Esophagus muscularis mucosa (tissue), 4 donors: Measurements from ENCODE around the gene NME3.

Source experiments
- EP300 ChIP-seq: sonication (generic); formaldehyde crosslinking; IDR thresholded peaks from one replicate; pipeline ENCODE4 v1.6.1; 2017; ENCODE audit warnings: antibody characterized with exemption
- POLR2A ChIP-seq: fragments of 450-650 bp; IDR thresholded peaks from one replicate; pipeline ENCODE4 v1.6.1; 2017; ENCODE audit warnings: antibody characterized with exemption, moderate library complexity, mild to moderate bottlenecking, low read depth
- POLR2AphosphoS5 ChIP-seq, 2 donors: sonication (generic); formaldehyde crosslinking; IDR thresholded peaks; one replicate each; pipeline ENCODE4 v1.6.1; 2017; ENCODE audit warnings: antibody characterized with exemption in 2 of 2
- TF ChIP-seq, protein P1 (sequence below), 3 experiments: fragments of 200-600 bp in 2 of 3; fragments of 450-650 bp in 1 of 3; sonication (generic) in 2 of 3; IDR thresholded peaks; one replicate each; pipeline ENCODE4 v1.5.1; 2017 to 2019; ENCODE audit warnings: antibody characterized with exemption in 3 of 3, mild to moderate bottlenecking in 2 of 3, moderate library complexity in 1 of 3

DNA sequence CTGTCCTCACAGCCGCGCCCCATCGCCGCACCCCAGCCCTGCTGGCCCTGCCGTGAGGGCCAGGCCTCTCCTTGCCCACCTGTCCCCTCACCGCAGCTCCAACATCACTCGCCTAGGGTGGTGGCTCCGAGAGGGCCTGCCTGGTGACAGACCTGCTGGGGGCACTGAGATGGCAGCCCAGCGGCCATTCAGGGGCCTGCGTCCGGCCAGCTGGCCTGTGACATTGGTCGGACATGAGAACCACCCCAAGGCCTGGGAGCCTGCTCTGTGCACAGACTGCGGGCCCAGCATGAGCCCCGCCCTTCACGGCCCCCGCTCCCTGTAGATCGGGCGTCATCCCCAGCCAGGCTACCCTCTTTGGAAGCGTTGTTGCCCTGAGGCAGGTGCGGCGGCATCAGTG is 11.8 kb downstream of the NME3 start:
- TF ChIP-seq, protein P1, sequence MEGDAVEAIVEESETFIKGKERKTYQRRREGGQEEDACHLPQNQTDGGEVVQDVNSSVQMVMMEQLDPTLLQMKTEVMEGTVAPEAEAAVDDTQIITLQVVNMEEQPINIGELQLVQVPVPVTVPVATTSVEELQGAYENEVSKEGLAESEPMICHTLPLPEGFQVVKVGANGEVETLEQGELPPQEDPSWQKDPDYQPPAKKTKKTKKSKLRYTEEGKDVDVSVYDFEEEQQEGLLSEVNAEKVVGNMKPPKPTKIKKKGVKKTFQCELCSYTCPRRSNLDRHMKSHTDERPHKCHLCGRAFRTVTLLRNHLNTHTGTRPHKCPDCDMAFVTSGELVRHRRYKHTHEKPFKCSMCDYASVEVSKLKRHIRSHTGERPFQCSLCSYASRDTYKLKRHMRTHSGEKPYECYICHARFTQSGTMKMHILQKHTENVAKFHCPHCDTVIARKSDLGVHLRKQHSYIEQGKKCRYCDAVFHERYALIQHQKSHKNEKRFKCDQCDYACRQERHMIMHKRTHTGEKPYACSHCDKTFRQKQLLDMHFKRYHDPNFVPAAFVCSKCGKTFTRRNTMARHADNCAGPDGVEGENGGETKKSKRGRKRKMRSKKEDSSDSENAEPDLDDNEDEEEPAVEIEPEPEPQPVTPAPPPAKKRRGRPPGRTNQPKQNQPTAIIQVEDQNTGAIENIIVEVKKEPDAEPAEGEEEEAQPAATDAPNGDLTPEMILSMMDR (IDR thresholded peaks at IDR 0.05): no peak
- TF ChIP-seq POLR2AphosphoS5 (IDR thresholded peaks at IDR 0.05): no peak
- TF ChIP-seq EP300: no peak
- TF ChIP-seq POLR2A: no peak
